Trophoblast cell (in vitro differentiated cells and primary cell): ENCODE measurements around the gene HSPBP1.

Experiments used
- DNase-seq, 2 donors: peaks; one replicate each; pipeline ENCODE4 v3.0.0-alpha.2; 2016
- H2AFZ ChIP-seq: 2 replicates; pipeline ENCODE4 v1.6.1; 2013; ENCODE audit warnings: low read length, moderate library complexity, mild to moderate bottlenecking; ENCODE audit not compliant: insufficient read depth, poor library complexity
- H2AK5ac ChIP-seq: 2 replicates; pipeline ENCODE4 v1.6.1; 2013; ENCODE audit warnings: mild to moderate bottlenecking, low read length
- H2BK120ac ChIP-seq: 2 replicates; pipeline ENCODE4 v1.6.1; 2013; ENCODE audit warnings: low read length, mild to moderate bottlenecking, moderate library complexity; ENCODE audit not compliant: insufficient read depth, poor library complexity
- H2BK12ac ChIP-seq: 2 replicates; pipeline ENCODE4 v1.6.1; 2013; ENCODE audit warnings: mild to moderate bottlenecking, low read length, moderate library complexity
- H2BK5ac ChIP-seq: 2 replicates; pipeline ENCODE4 v1.6.1; 2013; ENCODE audit warnings: low read length, low read depth, moderate library complexity, mild to moderate bottlenecking; ENCODE audit not compliant: poor library complexity
- H3K14ac ChIP-seq: 2 replicates; pipeline ENCODE4 v1.6.1; 2013; ENCODE audit warnings: mild to moderate bottlenecking, low read length
- H3K18ac ChIP-seq: 2 replicates; pipeline ENCODE4 v1.6.1; 2013; ENCODE audit warnings: mild to moderate bottlenecking, low read length
- H3K23ac ChIP-seq: 2 replicates; pipeline ENCODE4 v1.6.1; 2013; ENCODE audit warnings: low read length
- H3K27ac ChIP-seq: 2 replicates; pipeline ENCODE4 v1.5.1; 2013; ENCODE audit warnings: low read depth, mild to moderate bottlenecking, inconsistent platforms, low read length, moderate library complexity
- H3K27me3 ChIP-seq: 2 replicates; pipeline ENCODE4 v1.6.1; 2013; ENCODE audit warnings: inconsistent platforms, mild to moderate bottlenecking, low read length, moderate library complexity; ENCODE audit not compliant: insufficient read depth
- H3K36me3 ChIP-seq, 2 experiments: 1 replicate in 1 of 2; 2 replicates in 1 of 2; pipeline ENCODE4 v1.6.1; 2013; ENCODE audit warnings: low read length in 2 of 2, mild to moderate bottlenecking in 2 of 2, moderate library complexity in 1 of 2; ENCODE audit not compliant: insufficient read depth in 2 of 2, control insufficient read depth in 1 of 2
- H3K4ac ChIP-seq: 2 replicates; pipeline ENCODE4 v1.6.1; 2013; ENCODE audit warnings: low read depth, mild to moderate bottlenecking, low read length, moderate library complexity
- H3K4me1 ChIP-seq, 2 experiments: 1 replicate in 1 of 2; 2 replicates in 1 of 2; pipeline ENCODE4 v1.6.1; 2013; ENCODE audit warnings: low read length in 2 of 2, mild to moderate bottlenecking in 2 of 2, moderate library complexity in 1 of 2; ENCODE audit not compliant: insufficient read depth in 2 of 2, control insufficient read depth in 1 of 2
- H3K4me2 ChIP-seq: 2 replicates; pipeline ENCODE4 v1.6.1; 2013; ENCODE audit warnings: inconsistent platforms, mild to moderate bottlenecking, low read length, moderate library complexity
- H3K4me3 ChIP-seq: 2 replicates; pipeline ENCODE4 v1.5.1; 2013; ENCODE audit warnings: mild to moderate bottlenecking, low read depth, low read length, inconsistent platforms
- H3K79me1 ChIP-seq: one replicate; pipeline ENCODE4 v1.6.1; 2013; ENCODE audit warnings: low read length
- H3K79me2 ChIP-seq: 2 replicates; pipeline ENCODE4 v1.6.1; 2013; ENCODE audit warnings: low read length, mild to moderate bottlenecking; ENCODE audit not compliant: control insufficient read depth, insufficient read depth, poor library complexity
- H3K9ac ChIP-seq: 2 replicates; pipeline ENCODE4 v1.6.1; 2013; ENCODE audit warnings: mild to moderate bottlenecking, low read length
- H3K9me3 ChIP-seq: 2 replicates; pipeline ENCODE4 v1.6.1; 2013; ENCODE audit warnings: low read depth, mild to moderate bottlenecking, control low read depth, inconsistent platforms, low read length; ENCODE audit not compliant: insufficient read depth
- H4K12ac ChIP-seq: 2 replicates; pipeline ENCODE4 v1.6.1; 2013; ENCODE audit warnings: low read depth, mild to moderate bottlenecking, low read length, moderate library complexity
- H4K8ac ChIP-seq: 2 replicates; pipeline ENCODE4 v1.6.1; 2013; ENCODE audit warnings: low read depth, mild to moderate bottlenecking, low read length, moderate library complexity
- H4K91ac ChIP-seq: one replicate; pipeline ENCODE4 v1.6.1; 2013; ENCODE audit warnings: low read depth, mild to moderate bottlenecking, low read length, moderate library complexity
- WGBS: extraction: QIAGEN DNeasy Blood & Tissue Kit; methylation state at CpG from one replicate; pipeline ENCODE4 v1.1.7; 2013; ENCODE audit warnings: missing lambda C conversion rate; ENCODE audit not compliant: insufficient read length, insufficient coverage; ENCODE audit errors: extremely low coverage; 5-methylcytosine and 5-hydroxymethylcytosine counted together

HSPBP1 gene

DNA sequence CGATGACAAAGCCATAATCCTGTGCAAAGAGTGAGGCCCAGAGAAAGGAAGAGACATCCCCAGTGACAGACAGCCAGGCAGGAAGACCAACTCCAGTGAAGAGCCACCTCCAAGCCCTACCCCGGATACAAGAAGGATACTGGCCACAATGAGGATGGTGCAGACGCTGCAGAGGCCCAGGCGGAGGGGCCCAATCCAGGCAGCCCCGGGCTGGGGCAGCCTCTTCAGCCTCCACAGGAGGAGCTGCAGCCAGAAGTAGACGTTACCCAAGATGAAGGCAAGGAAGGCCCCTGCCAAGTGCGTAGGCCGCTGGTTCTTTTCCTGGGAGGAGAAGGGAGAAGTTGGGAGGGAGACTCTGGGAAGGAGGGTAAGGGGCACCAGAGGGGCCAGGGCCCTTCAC is 36.7 kb upstream of the HSPBP1 start:
- no CpG with 5 or more reads among the region's 8 CpGs for WGBS
- Histone ChIP-seq H3K79me2 (no peaks in the 10 kb centered on the region), H2AFZ (no peak overlapping the region), H2BK120ac (no peak overlapping the region), H4K8ac (no peak overlapping the region), H3K36me3 (peaks cover 0 to 5% of the 10 kb centered on the region in 2 experiments), H3K4ac (no peak overlapping the region), H3K27me3 (no peaks in the 10 kb centered on the region), H3K9ac (no peak overlapping the region), H2BK12ac (no peak overlapping the region), H3K4me2 (no peak overlapping the region), H4K12ac (no peak overlapping the region), H3K4me3 (no peak overlapping the region), H2AK5ac (no peak overlapping the region), H3K14ac (no peak overlapping the region), H3K4me1 (peaks cover 2 to 6% of the 10 kb centered on the region in 2 experiments), H3K79me1 (peaks cover 3% of the 10 kb centered on the region), H3K27ac (no peak overlapping the region), H3K18ac (no peak overlapping the region), H4K91ac (no peak overlapping the region), H3K9me3 (no peaks in the 10 kb centered on the region), H2BK5ac (no peak overlapping the region), H3K23ac (no peak overlapping the region)
- DNase-seq: no peak

DNA sequence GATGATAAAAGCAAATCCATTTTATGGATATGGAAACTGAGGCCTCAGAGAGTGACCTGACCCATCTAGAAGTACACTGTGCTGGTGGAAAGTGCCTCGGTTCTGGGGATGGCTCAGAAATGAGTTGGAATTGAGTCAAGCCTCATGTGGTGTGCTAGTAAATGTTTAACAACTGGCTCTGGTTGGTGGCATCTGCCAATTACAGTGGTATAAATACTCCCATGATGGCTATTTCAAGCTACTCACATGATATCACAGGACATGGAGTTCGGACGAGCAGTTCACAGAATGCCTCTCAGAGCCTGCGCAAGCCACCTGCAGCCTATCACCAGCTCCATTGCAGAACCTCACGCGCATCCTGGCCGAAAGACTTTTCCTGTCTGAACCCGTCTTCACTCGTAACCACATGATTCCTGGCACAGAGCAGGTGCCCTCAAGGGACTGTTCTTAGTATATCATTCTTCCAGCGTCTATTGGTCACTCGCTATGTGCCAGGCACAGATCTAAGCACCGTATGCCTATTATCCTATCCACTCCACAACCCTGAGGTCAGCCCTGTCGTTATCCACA is 36.1 kb upstream of the HSPBP1 start:
- DNase-seq: no peak
- Histone ChIP-seq H3K4me2 (no peak overlapping the region), H3K14ac (no peak overlapping the region), H2AFZ (no peak overlapping the region), H3K23ac (no peak overlapping the region), H3K9ac (no peak overlapping the region), H3K27ac (no peak overlapping the region), H3K4ac (no peak overlapping the region), H3K4me3 (no peak overlapping the region), H4K12ac (no peak overlapping the region), H3K4me1 (peaks cover 2 to 6% of the 10 kb centered on the region in 2 experiments), H2AK5ac (no peak overlapping the region), H3K9me3 (no peaks in the 10 kb centered on the region), H3K36me3 (peaks cover 0 to 5% of the 10 kb centered on the region in 2 experiments), H2BK5ac (no peak overlapping the region), H2BK120ac (no peak overlapping the region), H3K79me2 (no peaks in the 10 kb centered on the region), H2BK12ac (no peak overlapping the region), H4K91ac (no peak overlapping the region), H3K79me1 (peaks cover 3% of the 10 kb centered on the region), H3K18ac (no peak overlapping the region), H3K27me3 (no peaks in the 10 kb centered on the region), H4K8ac (no peak overlapping the region)
- WGBS: no CpG with 5 or more reads among the region's 13 CpGs

DNA sequence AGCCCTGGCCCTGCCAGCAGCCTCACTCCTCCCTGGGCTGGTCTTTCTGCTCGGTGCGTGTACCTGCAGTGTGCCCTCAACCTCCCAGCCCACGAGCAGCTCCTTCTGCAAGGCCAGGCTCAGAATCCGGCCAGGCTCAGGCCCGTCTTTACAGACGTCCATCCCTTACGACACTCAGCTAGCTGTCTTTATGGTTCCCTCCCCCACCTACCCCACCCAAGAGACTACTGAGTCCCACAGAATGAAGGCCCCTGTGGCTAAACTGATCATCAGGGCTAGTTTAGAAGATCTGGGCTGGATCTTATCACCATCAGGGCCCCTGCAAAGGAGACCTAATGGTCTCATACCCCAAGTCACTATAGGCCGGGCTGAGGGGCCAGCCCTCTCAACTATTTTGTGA is 34.5 kb upstream of the HSPBP1 start:
- Histone ChIP-seq H2AK5ac (no peak overlapping the region), H3K27me3 (no peaks in the 10 kb centered on the region), H3K9me3 (no peaks in the 10 kb centered on the region), H3K36me3 (peaks cover under 1 to 12% of the 10 kb centered on the region in 2 experiments), H2AFZ (no peak overlapping the region), H3K4me2 (no peak overlapping the region), H3K79me1 (no peaks in the 10 kb centered on the region), H3K4ac (no peak overlapping the region), H3K9ac (no peak overlapping the region), H3K4me3 (no peak overlapping the region), H3K79me2 (no peaks in the 10 kb centered on the region), H4K12ac (no peak overlapping the region), H4K8ac (no peak overlapping the region), H2BK5ac (no peak overlapping the region), H3K27ac (no peak overlapping the region), H3K18ac (no peak overlapping the region), H3K4me1 (peaks cover 2% of the 10 kb centered on the region in 2 experiments), H2BK12ac (no peak overlapping the region), H4K91ac (no peak overlapping the region), H2BK120ac (no peak overlapping the region), H3K23ac (no peak overlapping the region), H3K14ac (no peak overlapping the region)
- no peak for DNase-seq
- WGBS: no CpG with 5 or more reads among the region's 8 CpGs

DNA sequence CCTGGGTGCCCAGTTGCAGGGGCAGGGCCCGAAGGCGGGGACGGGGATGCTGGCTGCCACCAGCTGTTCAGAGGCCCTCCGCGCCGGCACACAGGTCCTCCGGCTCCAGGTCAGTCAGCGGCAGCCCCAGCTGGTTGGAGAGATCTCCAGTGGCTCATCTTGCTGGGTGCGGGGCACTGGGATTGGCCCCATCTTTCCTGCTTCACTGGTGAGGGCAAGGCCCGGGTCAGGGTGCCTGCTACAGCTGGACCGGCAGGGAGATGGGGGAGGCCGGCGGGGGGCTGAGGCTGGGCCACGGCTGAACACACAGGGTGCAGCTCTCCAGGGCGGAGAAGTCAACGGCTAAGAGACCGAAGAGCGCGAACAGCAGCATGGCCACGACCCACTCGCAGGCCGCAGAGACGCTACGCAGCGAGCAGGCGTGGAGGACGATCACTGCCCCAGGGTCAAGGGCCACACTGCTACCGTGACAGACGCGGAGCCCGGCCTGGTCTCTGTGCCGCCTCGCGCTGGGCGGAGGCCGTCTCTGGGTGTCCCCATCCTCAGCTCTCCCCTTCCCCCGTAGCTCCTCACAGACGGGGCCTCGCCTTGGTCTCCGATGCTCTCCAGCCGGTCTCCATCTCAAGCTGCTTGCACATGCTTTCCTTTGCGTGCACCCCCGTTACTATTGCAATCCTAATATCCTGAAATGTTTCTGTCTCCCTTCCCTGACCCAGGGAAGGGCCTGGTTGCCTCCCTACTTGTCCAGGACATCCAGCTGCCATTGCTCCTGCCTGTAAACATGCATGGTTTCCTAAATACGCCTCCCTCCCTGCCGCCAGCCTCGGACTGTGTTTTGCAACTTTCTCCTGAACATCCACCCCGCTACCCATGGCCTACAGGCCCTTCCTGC is 33.0 kb upstream of the HSPBP1 start:
- WGBS: no CpG with 5 or more reads among the region's 47 CpGs
- H2BK12ac ChIP-seq: no peak overlapping the region
- no peak overlapping the region for H4K12ac ChIP-seq

More for the DNA sequence above, 33.0 kb upstream of the HSPBP1 start:
- no peak for DNase-seq
- H3K4ac ChIP-seq: no peak overlapping the region
- peaks cover 8 to 21% of the 10 kb centered on the region in 2 experiments for H3K36me3 ChIP-seq
- H4K91ac ChIP-seq: no peak overlapping the region
- no peaks in the 10 kb centered on the region for H3K27me3 ChIP-seq
- H3K4me1 ChIP-seq: peaks cover 2% of the 10 kb centered on the region in 2 experiments
- H3K79me1 ChIP-seq: no peaks in the 10 kb centered on the region
- H3K14ac ChIP-seq: no peak overlapping the region
- H2BK5ac ChIP-seq: no peak overlapping the region
- H3K79me2 ChIP-seq: no peaks in the 10 kb centered on the region
- no peak overlapping the region for H3K4me3 ChIP-seq
- H2AK5ac ChIP-seq: peak overlapping the region; percentile 41
- no peak overlapping the region for H3K23ac ChIP-seq
- no peak overlapping the region for H3K18ac ChIP-seq
- H3K9me3 ChIP-seq: peaks cover 2% of the 10 kb centered on the region
- no peak overlapping the region for H2BK120ac ChIP-seq
- no peak overlapping the region for H2AFZ ChIP-seq
- H3K27ac ChIP-seq: no peak overlapping the region
- no peak overlapping the region for H3K4me2 ChIP-seq
- no peak overlapping the region for H4K8ac ChIP-seq
- H3K9ac ChIP-seq: no peak overlapping the region
